NCI-H526 (cell line): ENCODE results near the gene OR1L8.

Source experiments
- DNase-seq, 2 experiments: peaks; one replicate each; lab custom pipeline; 2025; lab: John Stamatoyannopoulos, UW

Gene OR1L8

GRCh38 chr9:122518226-122518625, 65.0 kb downstream of the OR1L8 start:
- no peak for DNase-seq
